ENCODE data around the gene LITAFD.
A peak's percentile ranks its signal among the peaks of the same experiment; 100 is the strongest.
"Not testable (repeated sequence)": the region's sequence is repeated elsewhere in the genome, so short reads cannot be mapped to it uniquely, and the experiment has no call there.

LITAFD gene

DNA sequence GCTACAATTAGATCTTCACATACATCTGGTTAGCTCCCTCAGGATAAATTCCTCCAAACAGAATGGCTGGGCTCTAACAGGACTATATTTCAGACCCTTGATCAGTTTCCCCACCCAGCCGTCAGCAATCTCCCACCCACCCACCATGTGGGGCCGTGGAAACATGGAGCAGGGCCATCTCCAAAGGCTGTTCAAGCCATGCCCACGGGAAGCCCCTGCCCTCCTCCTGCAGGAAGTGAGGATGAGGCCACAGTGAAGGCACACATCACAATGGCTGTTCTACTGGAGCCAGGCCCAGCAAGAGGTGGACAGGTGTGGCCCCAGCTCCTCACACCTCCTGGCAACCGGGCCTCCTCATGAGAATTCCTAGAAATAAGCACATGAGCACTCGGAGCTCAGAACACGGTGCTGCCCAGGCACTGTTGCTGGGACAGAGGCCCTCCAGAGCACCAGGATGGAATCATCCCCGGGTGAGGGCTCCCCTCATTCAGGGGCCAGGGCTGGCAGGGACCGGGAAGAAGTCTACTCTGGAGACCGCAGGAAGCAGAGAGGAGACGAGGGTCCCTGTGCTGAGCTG, at the start of gene LITAFD:
LITAFD (plus strand) TSS at position 311 of the 577 bp plus-strand sequence. CDS start 2,005 bp downstream, outside the sequence.
- no peak for DNase-seq

DNA sequence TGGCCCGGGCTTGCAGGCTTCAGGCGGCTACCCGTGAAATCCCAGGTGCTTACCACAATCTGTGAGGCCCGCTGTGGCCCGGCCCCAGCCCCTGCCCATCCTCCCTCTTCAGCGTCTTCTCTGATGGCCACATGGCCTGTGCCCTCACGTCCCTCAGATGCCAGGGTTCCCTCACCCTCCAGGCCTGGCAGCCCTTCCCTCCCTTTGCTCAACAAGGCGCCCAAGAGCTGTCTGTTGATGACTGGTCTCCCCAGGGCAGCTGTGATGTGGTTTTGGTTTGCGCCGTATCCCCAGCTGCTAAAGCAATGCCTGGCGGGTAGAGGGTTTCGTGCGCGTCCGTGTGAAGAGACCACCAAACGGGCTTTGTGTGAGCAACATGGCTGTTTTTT, 49.4 kb upstream of the LITAFD start:
- DNase-seq, result no peak

DNA sequence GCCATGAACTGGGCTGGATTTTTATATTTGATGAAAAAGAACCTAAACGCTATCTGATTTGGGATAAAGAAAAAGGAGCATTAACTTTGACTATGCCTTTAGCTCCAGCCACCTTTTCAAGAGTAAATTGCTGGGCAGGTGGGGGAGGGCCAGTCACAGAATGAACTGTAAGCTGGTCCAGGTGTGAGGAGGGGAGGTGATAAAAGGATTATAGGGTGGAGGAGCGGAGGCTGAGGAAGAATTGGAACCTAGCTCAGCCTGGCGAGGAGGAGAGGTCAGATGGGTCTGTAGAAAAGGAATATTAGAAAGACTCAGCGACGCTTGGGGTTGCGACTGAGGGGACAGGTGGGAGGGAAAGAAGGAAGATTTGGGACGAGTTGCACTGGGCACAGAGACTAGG, 45.4 kb upstream of the LITAFD start:
- DNase-seq, result not testable (repeated sequence)

DNA sequence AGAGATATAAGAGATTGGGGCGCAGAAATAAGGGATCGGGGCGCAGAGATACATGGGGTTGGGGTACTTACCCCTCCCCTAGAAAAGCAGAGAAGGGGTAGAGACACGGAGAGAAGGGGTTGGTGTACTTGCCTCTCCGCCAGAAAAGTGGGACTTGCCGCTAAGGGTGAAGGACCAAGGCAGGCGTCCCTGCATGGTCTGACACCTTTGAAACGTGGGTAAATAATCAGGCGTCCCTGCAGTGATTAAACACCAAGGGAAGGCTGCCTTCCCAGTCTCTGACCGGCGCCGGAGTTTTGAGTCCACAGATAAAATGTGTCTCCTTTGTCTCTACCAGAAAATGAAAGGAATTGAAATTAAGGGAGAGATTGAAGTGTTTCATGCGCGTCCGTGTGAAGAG, 44.6 kb upstream of the LITAFD start:
- DNase-seq, result not testable (repeated sequence)

DNA sequence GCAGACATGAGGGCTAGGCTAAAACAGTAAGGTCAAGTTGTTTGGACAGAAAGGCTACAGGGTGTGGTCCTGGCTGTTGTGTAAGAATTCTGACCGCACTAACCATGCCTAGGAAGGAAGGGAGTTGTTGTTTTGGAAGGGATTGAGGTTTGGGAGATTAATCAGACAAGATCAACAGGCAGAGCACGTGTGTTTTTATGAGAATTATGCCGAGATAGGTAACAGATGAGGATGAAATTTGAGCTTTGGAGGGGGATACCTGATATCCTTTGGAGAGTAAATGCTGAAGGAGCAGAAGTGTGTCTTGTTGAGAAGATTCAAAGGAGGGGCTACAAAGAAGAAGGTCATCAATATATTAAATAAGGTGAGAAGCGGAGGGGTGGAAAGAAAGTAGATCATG, 40.1 kb upstream of the LITAFD start:
- DNase-seq, result not testable (repeated sequence)

DNA sequence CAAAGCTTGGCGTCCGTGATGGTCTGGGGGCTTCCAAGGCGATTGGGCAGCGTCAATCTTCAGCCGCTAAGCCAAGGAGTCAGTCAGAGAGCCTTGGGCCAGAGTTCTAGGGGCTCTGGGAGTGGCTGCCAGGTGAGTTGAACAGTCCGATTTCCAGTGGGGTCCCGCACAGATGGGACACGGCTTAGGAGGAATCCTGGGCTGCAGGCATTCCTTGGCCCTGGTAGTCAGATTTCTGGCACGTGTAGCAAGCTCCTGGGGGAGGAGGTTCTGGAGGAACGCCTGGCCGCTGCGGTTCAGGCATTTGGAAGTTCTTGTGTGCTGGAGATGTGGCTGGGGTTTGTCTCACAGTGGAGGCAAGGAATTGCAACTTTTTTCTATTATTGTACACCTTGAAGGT, 38.9 kb upstream of the LITAFD start:
- not testable (repeated sequence) for DNase-seq

DNA sequence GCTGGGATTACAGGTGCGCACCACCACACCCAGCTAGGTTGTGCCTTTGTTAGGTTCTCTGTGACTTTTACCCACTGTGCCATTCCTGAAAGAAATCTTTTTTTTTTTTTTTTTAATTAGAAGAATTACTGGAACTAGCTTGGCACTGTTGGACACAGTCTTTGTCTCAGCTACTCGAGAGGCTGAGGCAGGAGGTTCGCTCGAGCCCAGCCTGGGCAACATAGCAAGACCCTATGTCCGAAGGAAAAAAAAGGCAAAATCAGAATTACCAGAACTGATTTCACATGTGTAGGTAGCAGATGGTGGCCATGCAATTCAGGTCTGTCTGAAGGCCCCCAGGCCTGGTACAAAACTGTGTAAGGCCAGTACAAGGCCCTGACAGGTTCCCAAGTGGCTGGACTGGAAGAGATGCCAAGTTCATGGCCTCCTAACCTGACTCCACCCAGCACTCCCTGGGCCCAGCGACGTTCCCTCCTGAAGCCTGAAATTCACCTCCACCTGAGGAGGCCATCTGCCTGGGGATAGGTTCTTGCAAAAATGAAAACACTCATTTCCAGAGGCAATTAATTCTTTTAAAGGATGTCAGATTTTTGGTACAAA, 36.4 kb upstream of the LITAFD start:
- no peak for DNase-seq

DNA sequence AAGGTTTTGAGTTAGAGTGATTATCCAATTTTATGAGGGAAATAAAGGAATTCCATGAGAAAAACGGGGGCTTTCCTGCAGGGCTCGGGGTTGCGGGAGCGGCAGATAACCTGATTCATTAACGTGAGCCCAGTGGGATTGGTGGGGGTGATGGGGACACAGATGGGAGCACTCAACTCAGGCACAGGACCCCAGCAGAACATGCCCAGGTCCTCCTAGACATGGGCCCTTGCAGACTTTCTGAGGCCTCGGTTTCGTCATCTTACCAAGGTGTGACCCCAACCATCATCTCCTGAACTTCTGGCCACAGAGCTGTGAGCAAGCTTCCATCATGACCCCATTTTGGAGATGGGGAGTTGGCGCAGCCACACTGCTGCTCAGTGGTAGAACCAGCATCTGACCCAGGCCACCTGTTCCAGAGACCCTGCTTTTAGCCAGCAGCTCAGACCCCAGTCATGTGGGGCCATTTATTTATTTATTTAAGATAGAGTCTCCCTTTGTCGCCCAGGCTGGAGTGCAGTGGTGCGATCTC, 35.7 kb upstream of the LITAFD start:
- DNase-seq, result no peak

DNA sequence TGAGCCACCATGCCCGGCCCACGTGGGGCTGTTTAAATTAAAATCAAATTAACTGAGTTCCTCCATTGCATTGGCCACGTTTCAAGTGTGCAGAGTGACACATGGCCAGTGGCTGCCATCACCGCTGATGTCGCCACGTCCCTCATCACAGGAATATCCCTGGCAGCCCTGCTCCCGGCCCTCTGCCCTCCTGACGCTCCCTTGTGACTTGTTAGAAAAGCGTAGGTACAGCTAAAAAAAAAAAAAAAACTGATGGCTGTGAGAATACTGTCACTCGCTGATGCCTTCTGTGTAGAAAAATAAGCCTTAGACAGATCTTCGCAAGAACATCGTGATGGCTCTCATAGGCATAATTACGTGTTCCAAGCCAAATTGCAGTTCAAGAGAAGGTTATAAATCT, 35.0 kb upstream of the LITAFD start:
- no peak for DNase-seq

DNA sequence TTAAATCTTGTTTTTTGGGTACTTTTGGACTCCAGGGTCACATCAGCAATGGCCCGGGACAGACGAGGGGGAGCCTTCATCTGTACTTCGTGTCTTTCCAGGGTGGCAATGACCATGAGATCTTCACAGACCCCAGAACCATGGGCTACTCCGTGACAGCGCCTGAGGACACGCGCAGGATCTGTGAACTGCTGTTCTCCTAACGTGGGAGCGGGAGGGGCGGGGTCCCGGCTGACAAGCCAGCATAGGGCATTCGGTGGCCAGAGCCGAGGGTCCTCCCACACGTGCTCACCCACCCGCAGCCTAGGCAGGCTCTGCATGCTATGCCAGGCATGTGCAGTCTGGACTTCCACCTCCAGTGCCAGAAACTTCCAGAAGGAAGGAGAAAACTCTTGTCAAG, 34.5 kb upstream of the LITAFD start:
- no peak for DNase-seq

DNA sequence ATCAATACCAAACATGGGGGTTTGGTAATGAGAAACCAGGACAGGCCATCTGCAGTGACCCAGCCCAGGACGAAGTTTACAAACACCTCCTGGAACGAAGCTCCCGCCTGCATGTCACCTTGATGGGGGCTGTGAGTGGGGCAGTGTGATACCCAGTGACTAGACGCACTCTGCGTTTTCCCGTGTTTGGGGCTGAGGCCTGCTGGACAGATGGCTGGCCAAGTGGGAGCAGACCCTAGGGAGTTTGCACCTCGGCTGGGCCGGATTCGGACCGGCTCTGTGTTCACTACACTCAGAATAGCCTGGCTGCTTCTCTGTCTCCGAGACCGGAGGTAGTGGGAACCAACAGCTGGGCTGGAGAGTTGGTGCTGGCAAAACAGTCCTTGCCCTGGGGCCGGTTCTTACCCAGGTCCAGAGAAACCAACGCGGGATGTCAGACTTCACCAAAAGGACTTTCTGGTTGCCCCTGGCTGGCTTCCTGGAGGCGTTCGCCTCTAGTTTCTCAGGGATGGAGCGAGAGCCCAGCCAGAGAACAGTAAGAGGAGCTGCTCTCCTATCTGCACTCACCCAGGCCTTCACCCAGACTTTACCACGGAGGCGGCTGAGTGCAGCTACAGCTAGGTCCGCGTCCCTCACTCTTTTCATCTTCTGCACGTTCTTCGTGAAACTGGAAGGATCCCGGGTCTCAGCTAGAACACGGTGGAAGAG, 33.8 kb upstream of the LITAFD start:
- no peak for DNase-seq

DNA sequence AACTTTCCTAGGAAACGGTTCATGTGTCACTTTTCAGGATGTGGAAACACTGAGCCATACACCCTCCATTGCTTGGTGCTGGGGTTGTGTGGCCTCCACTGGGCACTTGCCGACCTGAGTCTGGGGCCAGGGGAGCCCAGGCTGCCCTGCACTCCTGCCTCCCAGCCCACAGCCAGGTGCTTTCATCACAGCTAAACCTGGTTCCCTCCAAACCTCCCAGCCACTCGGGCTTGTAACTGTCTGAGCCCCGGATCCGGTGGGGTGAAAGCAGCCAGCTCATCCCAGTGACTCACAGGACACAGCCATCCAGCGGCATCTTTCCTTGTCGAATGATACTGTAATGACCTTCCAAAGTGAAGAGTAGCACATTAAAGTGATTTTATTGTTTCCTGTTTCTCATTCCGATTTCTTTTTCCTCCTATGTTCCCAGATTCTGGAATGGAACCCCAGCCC, 33.2 kb upstream of the LITAFD start:
- peak; percentile 41 for DNase-seq

DNA sequence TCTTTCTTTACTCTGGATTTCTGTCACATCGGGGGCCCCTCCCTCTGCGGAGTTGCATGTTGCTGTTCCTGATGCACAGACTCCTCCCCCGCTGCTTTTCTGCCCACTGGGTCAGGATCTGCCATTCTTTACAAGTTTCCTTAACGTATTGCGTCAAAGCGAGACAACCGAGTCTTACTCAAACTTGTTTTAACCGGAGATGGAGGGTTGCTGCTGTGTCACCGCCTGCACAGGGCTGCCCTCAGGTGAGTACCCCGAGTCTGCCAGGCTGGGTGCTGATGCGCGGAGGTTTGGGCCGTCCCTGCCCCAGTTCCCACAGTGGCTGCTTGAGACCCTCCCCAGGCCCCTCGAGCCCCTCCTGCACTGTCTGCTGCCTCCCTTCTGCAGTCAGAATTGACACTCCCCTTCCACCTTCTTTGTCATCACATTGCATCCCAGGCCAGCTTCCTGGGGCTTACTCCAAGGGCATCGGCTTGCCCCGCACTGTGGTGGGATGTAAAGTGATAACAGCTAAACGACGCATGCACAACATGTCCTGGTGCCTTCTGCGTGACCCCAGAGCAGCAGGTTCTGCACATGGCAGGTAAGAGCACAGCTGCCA, 32.6 kb upstream of the LITAFD start:
- no peak for DNase-seq

DNA sequence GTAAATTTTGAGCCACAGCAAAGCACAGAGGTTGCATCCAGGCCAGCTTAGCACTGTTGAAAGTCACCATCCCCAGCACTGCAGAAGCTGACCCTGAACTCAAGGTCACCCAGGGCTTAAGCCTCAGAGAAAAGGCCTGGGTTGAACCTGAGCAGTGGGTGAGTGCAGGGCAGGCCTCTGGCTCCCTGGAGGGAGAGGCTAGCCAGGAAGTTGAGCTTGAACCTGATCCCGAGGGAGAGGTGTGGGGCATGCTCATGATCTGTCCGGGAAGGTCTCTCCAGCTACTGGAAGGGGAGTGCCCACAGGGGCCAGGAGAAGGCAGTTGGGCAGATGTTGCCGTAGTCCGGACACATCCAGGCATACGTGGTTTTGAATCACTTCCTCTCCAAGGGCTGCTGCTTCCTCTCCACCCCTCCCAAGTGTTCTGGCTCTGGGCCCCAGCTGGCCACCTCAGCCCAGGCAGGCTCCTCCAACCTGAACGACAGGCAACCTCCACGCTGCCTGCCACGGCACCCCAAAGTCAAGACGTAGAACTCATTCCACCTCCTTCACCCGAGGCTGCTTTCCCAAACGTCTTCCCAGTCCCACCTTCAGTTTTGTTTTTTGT, 31.8 kb upstream of the LITAFD start:
- DNase-seq, result peak; percentile 14

DNA sequence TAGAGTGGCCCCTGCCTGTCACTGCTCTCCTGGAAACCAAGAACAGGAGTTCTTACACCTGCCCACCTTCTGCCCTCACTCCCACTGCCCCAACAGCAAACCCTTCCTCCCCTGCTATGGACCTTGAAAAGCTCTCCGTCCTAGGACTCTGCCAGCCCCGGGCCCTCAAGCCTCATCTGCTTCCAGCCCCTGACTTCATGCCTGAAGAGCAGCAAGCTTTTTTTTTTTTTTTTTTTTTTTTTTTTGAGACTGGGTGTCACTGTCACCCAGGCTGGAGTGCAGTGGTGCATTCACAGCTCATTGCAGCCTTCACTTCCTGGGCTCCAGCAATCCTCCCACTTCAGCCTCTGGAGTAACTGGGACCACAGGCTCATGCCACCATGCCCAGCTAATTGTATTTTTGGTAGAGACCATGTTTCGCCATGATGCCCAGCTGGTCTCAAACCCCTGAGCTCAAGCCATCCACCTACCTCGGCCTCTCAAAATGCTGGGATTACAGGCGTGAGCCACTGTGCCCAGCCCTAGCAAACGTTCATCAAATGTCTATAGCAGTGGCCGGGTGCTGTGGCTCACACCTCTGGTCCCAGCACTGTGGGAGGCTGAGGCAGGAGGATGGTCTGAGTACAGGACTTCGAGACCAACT, 30.3 kb upstream of the LITAFD start:
- DNase-seq, result no peak

DNA sequence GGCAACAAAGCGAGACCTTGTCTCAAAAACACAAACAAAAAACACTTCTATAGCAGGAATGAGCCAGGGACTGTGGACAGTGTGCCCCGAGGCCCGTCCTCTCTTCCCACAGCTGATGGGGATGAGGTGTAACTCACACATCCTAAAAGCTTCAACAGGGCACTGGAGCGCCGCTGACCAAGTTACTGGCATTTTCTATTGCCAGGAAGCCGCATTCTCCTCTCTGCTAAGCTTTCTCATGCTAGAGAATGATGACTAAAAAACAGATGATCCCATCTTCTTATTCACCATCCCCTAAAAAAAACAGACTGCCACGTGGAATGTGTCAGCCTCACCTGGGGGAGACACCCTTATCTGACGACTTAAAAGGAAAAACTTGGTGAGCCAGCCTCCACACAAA, 29.6 kb upstream of the LITAFD start:
- DNase-seq, result no peak

DNA sequence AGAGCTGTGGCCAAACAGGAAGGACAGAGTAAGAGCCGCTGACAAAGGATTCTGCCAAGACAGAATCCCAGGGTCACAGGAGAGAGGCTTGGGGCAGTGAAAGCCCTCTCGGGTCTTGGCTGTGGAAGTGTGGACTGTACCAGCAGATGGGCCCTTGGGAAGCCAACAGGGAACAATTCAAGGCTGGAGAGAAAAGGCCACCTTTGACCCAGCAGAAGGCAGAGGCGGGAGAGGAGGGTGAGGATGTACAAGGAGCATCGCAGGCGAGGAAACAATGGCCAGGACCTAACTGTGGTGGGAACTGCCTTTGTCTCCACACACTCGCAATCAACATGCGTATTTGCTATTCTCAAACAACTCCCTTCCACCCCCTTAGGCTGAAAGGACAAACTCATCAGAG, 29.0 kb upstream of the LITAFD start:
- DNase-seq, result no peak

DNA sequence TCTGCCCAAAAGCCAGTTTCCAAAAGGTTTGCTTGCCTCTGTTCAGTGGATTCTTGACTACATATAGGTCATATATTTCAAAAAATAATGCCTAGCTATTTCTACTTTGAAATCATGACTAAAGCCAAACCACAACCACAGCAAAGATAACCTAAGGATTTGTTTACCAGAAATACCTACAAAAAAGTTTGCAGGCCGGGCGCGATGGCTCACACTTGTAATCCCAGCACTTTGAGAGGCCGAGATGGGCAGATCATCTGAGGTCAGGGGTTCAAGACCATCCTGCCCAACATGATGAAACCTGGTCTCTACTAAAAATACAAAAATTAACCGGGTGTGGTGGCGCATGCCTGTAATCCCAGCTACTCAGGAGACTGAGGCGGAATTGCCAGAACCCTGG, 28.5 kb upstream of the LITAFD start:
- no peak for DNase-seq

DNA sequence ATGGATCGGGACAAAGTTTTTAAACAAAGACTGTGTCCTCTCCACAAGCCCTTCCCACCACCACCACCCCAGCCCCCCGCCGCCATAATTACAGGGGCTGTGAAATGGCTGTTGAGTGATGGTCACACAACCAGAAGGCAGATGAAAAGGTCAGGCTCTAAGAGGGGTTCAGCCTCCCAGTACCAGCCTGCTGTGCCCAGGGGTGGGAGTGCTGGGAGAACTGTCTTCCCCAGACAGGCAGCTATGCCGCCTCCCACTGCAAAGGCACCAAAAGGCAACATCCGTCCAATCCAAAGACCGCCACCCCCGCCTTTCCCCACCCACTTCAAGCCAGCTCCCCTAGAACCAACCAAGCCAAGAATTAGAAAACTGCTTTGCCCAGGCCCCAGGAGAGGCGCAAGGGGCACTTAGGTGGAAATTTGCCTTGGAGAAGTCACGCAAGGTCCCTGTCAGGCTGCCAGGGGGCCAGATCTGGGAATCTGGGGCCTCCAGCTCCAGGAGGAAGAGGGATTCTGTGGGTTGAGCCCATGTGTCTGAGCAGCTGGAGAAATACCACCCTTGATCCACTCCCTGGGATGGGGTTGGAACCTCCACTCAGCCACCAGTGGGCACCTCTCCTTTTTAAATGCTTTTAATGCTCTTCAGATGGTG, 27.7 kb upstream of the LITAFD start:
- DNase-seq, result no peak

DNA sequence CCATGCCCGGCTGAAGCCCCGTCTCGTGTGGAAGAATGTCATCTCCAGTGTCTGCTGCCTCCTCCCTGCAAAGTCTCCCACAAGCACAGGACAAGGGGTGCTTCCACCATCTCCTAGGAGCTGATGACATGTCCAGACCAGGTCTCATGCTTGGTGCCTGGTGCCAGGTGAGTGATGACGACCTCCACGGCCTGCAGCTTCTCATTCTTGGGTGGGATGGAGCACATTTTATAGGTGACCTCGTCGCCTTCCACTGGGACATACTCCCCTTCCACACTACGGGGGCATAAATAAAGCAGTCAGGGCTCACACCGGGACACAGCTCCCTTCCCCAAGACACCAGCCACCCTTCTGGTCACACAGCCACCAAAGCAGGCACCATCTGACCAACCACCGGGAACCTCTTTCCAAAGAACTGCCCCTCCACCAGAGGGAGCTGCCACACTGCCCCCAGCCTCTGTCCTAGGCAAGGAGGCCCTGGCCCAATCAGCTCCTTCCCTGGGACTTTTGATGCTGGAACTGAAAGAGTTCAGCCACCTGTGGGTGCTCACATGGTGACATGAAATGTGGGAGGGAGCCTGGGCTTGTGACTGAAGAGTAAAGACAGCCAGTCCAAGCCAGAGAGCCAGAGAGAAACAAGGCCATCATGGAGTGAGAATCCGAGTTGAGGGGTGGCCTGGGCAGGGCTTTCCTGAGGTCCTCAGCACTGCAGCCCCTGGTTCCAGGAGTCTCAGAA, 26.9 kb upstream of the LITAFD start:
- DNase-seq, result no peak

DNA sequence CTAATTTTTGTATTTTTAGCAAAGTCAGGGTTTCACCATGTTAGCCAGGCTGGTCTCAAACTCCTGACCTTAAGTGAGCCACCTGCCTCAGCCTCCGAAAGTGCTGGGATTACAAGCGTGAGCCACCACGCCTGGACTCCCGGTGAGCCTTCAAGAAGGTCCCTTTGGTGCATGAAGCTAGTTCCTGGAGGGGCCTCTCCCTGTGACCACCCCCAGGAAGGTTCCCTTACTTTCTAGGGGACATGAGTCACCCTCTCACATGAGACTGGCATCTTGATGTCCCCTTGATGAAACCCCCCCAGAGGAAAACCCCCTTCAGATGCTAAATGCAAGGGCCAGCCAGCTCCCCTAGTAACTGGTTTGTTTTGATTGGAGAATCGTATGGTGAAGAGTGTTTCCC, 26.2 kb upstream of the LITAFD start:
- no peak for DNase-seq
